Kidney (tissue), 14 donors: ENCODE data around the gene INAFM2. TPM values are rescaled to one million over a fixed set of nuclear protein-coding genes. Genes with fewer than 3 reads are reported as not detected.

ENCODE experiments used
- DNase-seq, 5 donors: peaks; one replicate each; pipeline ENCODE4 v3.0.0-alpha.2; 2013 to 2020
- FAIRE-seq: peaks from 2 replicates; lab custom pipeline; 2012; peaks lifted over from hg19 to GRCh38; lab: Jason Lieb, UNC
- H3K27ac ChIP-seq, 2 donors: one replicate each; pipeline ENCODE4 v1.7.0; 2013; ENCODE audit warnings: low read depth in 2 of 2, low read length in 2 of 2, inconsistent platforms in 1 of 2
- H3K27me3 ChIP-seq: one replicate; pipeline ENCODE4 v1.7.1; 2013; ENCODE audit warnings: low read length, inconsistent platforms; ENCODE audit not compliant: control insufficient read depth, insufficient read depth
- H3K36me3 ChIP-seq, 3 donors: one replicate each; pipeline versions ENCODE4 v1.7.0 to v1.7.1; 2013; ENCODE audit warnings: low read length in 3 of 3, control low read depth in 1 of 3, inconsistent platforms in 1 of 3; ENCODE audit not compliant: insufficient read depth in 3 of 3, control insufficient read depth in 2 of 3
- H3K4me1 ChIP-seq, 3 donors: one replicate each; pipeline versions ENCODE4 v1.7.0 to v1.7.1; 2013; ENCODE audit warnings: low read length in 3 of 3, inconsistent platforms in 1 of 3, low read depth in 1 of 3; ENCODE audit not compliant: control insufficient read depth in 2 of 3, insufficient read depth in 2 of 3
- H3K4me3 ChIP-seq, 3 donors: one replicate each; pipeline versions ENCODE4 v1.7.0 to v1.8.1; 2013; ENCODE audit warnings: low read length in 3 of 3, control low read depth in 1 of 3, inconsistent platforms in 1 of 3
- H3K9ac ChIP-seq, 3 donors: one replicate each; pipeline versions ENCODE4 v1.7.0 to v1.7.1; 2013; ENCODE audit warnings: low read length in 3 of 3, control low read depth in 1 of 3, inconsistent platforms in 1 of 3
- H3K9me3 ChIP-seq, 3 donors: one replicate each; pipeline versions ENCODE4 v1.7.0 to v1.7.1; 2013; ENCODE audit warnings: low read length in 3 of 3, control low read depth in 1 of 3, inconsistent platforms in 1 of 3; ENCODE audit not compliant: control insufficient read depth in 2 of 3, insufficient read depth in 1 of 3
- intact Hi-C: fragments of 100-400 bp; cut with DNase I; formaldehyde crosslinking; loops from one replicate; pipeline ENCODE4 v1.11.1; 2022
- polyA plus RNA-seq: library from polyadenylated mRNA; stranded (reverse); fragments of 350-450 nt; fragmentation: Illumina TruSeq; extraction: RNeasy Lipid Tissue Mini Kit (QIAGEN cat#74804); gene quantifications from one replicate; pipeline ENCODE4 v1.2.3, GENCODE V29; 2014; ENCODE audit warnings: low read depth, low replicate concordance; ENCODE audit not compliant: insufficient read depth
- total RNA-seq: library from RNA; stranded (reverse); fragmentation: NEBNext Ultra II Directional; extraction: Animal tissue kit (Norgen Biotek cat#: 25700); gene quantifications from one replicate; pipeline ENCODE4 v1.2.1, GENCODE V29; 2021
- TF ChIP-seq, protein P1 (sequence below): IDR thresholded peaks from 3 replicates; pipeline ENCODE4 v1.5.1; 2012; ENCODE audit warnings: mild to moderate bottlenecking, moderate library complexity, borderline replicate concordance; ENCODE audit not compliant: insufficient read depth; ENCODE audit errors: extremely low read depth
- donor health status: control.
- donor health status: control.
- donor health status: control.
- donor health status: control.
- donor health status: control.
- donor health status: DM: yes; HTN: yes; CAD: no.
- donor health status: Normal renal cell carcinoma (clear cell type).

Gene INAFM2
- total and polyA plus RNA-seq, 2 donors from 2014 or later: 14.7 to 21.6 TPM

DNA sequence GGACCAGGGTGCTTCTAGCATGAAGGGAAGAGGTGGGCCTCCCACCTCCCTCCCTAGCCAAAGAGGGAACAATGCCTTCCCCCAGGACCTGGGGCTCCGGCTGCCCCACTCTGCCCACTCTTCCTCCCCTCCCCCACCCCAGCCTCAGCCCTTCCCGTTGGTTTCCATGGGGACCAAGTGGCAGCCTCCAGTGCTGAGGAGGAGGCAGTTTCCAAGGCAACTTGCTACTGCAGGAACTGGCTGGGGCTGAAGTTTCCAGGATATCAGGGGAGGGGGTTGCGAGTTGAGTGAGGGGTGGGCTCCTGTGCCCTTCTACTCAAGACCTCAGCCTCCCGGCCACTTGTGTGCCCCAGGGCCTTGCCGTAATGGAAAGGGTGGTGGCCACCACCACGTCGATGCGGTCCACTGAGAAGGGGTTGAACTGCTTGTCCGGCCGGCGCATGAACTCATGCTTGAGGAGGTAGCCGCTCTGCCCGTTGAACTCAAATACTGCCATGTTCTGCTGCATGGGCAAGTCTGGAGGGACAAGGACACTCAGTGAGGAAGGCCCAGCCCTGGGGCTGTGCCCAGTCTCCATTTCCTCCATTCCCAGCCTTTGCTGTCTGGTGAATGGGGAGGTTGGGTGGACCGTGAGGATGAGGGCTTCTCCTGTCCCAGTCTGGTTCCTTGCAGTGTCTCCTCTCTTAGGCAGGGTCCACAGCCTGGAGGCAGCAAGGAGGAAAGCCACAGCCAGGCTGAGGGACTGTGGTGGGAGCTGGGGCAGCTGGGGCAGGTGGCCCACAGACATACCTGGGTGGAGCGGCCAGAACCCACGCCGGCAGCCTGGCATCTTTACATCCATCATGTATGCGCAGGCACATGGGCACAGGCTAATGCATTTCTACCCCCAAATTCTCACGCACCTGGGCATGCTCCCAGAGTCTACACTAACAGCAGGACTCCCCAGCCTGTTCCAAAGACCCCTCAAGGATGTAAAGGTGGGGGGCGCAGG lies 29.3 kb upstream of the INAFM2 start:
- H3K36me3 ChIP-seq: no peaks in the 10 kb centered on the region
- intact Hi-C loops: no loop called here
- no peaks in the 10 kb centered on the region for H3K27me3 ChIP-seq
- no peak overlapping the region for H3K9ac ChIP-seq
- FAIRE-seq (no peak), DNase-seq (peak in 1 of 5 donors; percentile 60)
- H3K9me3 ChIP-seq: no peaks in the 10 kb centered on the region
- H3K27ac ChIP-seq: no peak overlapping the region
- TF ChIP-seq, protein P1, sequence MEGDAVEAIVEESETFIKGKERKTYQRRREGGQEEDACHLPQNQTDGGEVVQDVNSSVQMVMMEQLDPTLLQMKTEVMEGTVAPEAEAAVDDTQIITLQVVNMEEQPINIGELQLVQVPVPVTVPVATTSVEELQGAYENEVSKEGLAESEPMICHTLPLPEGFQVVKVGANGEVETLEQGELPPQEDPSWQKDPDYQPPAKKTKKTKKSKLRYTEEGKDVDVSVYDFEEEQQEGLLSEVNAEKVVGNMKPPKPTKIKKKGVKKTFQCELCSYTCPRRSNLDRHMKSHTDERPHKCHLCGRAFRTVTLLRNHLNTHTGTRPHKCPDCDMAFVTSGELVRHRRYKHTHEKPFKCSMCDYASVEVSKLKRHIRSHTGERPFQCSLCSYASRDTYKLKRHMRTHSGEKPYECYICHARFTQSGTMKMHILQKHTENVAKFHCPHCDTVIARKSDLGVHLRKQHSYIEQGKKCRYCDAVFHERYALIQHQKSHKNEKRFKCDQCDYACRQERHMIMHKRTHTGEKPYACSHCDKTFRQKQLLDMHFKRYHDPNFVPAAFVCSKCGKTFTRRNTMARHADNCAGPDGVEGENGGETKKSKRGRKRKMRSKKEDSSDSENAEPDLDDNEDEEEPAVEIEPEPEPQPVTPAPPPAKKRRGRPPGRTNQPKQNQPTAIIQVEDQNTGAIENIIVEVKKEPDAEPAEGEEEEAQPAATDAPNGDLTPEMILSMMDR: no peak
- H3K4me3 ChIP-seq: no peak overlapping the region
- peaks cover 0 to 6% (median 5%) of the 10 kb centered on the region in 3 donors for H3K4me1 ChIP-seq

DNA sequence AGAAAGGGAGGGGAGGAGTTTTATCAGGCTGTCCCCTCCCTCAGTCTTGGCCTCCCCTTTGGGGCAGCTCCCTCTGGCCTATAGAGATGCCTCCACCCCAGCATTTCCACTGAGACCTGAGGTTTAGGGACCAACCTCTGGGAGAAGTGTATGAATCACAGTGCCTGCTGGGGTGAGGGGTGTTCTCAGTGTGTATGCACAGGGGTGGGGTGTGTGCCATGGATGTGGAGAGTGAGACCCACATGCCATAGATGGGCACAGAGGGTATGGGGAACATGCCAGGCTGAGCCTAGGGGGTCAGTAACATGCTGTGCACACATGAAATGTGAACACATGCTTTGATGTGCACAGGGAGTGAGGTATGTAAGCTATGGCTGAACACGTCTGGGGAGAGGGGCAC lies 28.2 kb upstream of the INAFM2 start:
- DNase-seq: peak in 1 of 5 donors; percentile 15
- TF ChIP-seq, protein P1: no peak

DNA sequence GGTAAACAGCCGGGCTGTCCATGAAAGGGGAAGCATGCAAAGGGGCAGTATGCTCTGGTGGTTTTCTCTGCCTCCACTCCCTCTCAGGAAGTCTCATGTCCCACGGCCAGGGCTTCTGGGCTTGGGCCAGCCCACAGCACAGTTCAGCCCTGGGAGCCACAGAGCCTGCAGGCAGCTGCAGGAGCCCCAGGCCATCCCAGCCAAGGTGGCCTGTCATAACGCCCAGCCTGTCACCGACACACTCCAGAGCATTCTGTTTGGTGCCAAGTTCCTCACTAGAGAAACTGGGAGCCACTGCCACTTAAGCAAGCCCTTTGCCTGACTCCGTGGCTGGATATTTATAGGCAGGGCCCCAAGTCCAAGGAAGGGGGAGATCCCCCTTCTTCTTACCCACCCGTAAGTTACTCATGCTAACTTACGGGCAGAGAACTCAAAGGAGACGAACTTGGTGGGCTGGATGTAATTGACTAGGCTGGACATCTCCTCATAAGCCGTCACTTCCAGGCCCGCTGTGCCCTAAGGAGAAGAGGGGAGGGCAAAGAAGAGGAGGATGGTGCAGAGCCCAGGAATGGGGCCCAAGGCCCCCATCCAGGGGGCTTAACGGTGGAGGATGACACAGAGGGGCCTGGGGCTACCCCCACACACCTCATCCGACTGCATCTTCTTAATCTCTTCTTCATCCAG lies 27.5 kb upstream of the INAFM2 start:
- H3K27me3 ChIP-seq: no peaks in the 10 kb centered on the region
- H3K36me3 ChIP-seq: no peaks in the 10 kb centered on the region
- intact Hi-C loops: no loop called here
- TF ChIP-seq, protein P1: no peak
- FAIRE-seq (no peak), DNase-seq (peak in 1 of 5 donors; percentile 57)
- H3K9me3 ChIP-seq: peaks cover 0 to 6% (median 2%) of the 10 kb centered on the region in 3 donors
- H3K4me1 ChIP-seq: peaks cover 0 to 2% (median 0%) of the 10 kb centered on the region in 3 donors
- H3K9ac ChIP-seq: no peak overlapping the region
- H3K27ac ChIP-seq: no peak overlapping the region
- no peak overlapping the region for H3K4me3 ChIP-seq

More for the DNA sequence above, 28.2 kb upstream of the INAFM2 start:
- no peak overlapping the region for H3K4me3 ChIP-seq
- H3K9ac ChIP-seq: no peak overlapping the region
- peaks cover 0 to 3% (median under 1%) of the 10 kb centered on the region in 3 donors for H3K9me3 ChIP-seq
- intact Hi-C loops: no loop called here
- H3K4me1 ChIP-seq: peaks cover 0 to 4% (median 0%) of the 10 kb centered on the region in 3 donors
- no peak overlapping the region for H3K27ac ChIP-seq
- H3K36me3 ChIP-seq: no peaks in the 10 kb centered on the region
- no peaks in the 10 kb centered on the region for H3K27me3 ChIP-seq
- FAIRE-seq: no peak
